ENCODE data around the gene RNU1-4.
"Not testable (repeated sequence)": the region's sequence is repeated elsewhere in the genome, so short reads cannot be mapped to it uniquely, and the experiment has no call there.

RNU1-4 gene

DNA sequence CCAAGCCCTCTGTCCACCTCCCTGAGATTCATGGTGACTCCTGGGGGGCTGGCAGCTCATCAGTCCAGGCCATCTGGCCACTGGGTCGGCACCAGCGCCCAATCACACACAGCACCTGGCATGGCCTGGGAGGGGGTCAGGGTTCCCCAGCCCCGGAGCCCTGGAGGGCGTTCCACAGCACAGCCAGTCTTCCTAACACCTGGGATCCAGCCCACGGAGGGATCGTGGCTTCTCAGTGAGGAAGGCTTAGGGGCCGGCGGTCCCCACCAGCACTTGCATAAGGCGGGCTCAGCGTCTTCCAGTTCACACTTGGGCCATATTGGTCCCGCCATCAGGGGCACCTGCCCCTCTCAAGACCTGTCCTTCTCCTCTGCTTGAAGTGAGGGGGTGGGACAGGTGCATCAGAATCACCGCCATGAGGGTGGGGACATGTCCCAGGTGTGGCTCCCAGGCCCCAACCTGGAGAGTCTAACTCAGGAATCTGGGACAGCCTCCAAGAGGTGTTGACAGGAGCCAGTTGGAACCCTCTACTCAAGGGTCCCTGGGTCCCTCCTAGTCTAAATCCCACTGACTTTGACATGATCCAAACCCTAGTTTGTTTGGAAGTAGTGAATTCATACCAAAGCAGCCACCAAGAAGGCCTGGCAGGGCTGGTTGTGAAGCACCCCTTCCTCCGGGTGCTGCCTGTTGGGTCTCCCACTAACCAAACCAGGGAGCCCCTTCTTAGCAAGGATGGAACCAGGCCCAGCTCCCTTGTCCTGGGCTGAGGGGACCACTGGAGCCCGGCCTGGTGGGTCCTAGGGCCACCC lies 22.0 kb upstream of the RNU1-4 start:
- H3K4me1 ChIP-seq (ENCODE audit: insufficient read depth, low read length); H3K9me3 ChIP-seq (ENCODE audit: control insufficient read depth, insufficient read depth, low read length); H3K9ac ChIP-seq (ENCODE audit: low read depth, low read length); H3K36me3 ChIP-seq (ENCODE audit: insufficient read depth, low read length): not testable (repeated sequence)

DNA sequence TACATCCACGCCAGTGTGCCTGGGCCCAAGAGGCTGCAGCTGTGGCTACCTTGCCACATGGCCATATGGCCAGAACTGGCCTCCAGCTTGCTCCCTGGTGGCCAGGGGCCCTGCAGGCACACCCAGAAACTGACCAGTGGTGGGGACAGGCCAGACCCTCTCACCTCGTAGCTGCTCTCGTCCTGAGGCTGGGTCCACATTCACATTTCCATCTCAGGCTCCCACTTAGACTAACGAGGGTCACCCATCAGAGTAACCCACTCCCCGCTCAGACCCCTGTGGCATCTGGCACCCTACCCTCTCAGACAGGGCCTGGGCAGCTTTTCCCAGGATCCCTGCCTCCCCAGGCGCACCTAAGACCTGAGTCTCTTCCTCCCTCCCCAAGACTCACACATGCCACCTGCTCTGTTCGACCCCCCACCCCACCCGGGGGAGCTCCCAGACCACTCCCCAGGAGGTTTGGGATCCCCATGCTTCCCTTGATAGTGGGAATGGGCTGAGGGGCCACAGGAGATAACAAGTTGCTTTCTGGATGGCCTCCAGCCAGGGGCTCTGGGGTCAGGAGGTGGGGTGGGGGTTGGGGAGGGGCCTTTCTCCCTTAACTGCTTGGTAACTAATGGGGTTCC lies 21.3 kb upstream of the RNU1-4 start:
- no peaks in the 10 kb centered on the region for H3K36me3 ChIP-seq (ENCODE audit: insufficient read depth, low read length)
- H3K9me3 ChIP-seq (ENCODE audit: control insufficient read depth, insufficient read depth, low read length): no peaks in the 10 kb centered on the region
- no peaks in the 10 kb centered on the region; the same call in 1 of the 2 replicates for H3K4me1 ChIP-seq (ENCODE audit: insufficient read depth, low read length)
- no peak overlapping the region for H3K9ac ChIP-seq (ENCODE audit: low read depth, low read length)

DNA sequence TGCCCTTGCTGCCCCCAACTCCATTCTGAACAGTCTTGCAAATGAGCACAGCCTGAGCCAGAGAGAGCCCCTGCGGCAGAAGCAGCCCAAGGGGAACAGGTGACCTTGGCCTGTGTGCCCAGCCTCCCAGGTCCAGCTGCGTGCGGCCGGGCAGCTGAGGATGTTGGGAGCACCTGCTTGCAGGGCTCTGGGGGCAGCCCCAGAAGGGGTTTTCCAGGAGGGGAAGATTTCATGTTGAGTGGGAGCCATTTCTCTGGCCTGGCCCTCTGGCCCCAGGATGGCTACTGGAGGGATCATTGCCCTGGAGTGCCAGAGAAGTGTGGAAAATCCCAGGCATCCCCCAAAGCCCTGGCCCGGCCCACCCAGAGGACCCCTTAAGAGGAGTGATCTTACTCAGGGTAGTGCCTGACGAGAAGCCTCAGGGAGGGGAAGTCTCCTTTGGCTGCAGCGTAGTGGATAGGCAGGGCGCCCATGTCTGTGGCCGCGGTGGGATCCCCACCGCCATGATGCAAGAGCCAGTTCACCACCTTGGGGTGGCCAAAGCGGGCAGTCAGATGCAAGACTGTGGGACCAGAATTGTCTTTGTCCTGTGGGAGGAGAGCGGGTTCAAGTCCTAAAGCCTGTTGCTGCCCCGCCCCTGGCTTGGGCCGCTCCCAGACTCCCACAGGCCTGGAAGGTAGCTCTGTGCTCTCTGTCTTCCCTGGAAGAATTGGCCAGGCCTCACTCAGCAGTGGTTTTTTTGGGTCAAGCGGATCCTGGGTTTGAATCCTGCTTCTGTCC lies 20.6 kb upstream of the RNU1-4 start:
- no peak overlapping the region for H3K9ac ChIP-seq (ENCODE audit: low read depth, low read length)
- H3K4me1 ChIP-seq (ENCODE audit: insufficient read depth, low read length): no peaks in the 10 kb centered on the region; the same call in 1 of the 2 replicates
- H3K36me3 ChIP-seq (ENCODE audit: insufficient read depth, low read length): no peaks in the 10 kb centered on the region
- no peaks in the 10 kb centered on the region for H3K9me3 ChIP-seq (ENCODE audit: control insufficient read depth, insufficient read depth, low read length)

DNA sequence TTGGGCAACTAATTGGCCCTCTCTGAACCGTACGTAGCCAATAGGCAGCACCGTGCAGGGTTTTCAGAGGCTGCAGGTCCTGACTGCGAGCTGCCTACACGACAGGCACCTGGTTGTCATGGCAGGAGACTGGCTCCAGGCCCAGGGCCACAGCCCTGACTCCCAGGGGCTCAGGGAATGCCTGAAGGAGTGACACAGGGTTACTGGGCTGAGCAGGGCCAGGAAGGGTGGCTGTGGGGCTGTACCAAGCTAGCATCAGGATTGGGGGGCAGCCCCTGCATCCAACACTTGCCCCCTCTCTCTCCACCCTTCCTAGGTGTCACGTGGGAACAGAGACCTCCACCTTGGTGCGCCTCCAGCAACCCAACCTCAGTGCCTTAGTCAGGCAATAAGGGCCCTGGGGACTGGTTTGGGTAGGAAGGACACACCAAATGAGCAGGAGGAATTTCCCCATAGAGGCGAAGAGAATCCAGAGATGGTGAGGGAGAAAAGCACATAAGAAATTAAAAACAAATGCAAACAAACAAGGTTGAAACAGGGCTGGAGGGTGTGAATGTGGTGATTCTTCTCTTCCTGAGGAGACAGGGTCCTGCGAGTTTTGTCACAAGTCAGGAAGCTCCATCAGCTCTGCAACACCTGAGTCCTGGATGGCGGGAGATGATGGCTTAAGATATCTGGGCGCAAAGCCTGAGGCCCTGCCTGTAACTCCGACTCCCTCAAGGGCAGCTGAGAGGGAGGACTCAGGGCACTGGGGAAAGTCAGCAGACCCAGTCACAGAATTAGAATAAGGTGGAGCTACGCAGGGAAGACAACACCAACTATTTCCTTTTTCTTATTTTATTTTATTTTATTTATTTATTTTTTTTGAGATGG lies 19.7 kb upstream of the RNU1-4 start:
- Histone ChIP-seq H3K9ac (ENCODE audit: low read depth, low read length) (no peak overlapping the region), H3K4me1 (ENCODE audit: insufficient read depth, low read length) (peaks cover 3% of the 10 kb centered on the region), H3K36me3 (ENCODE audit: insufficient read depth, low read length) (no peaks in the 10 kb centered on the region), H3K9me3 (ENCODE audit: control insufficient read depth, insufficient read depth, low read length) (no peaks in the 10 kb centered on the region)

DNA sequence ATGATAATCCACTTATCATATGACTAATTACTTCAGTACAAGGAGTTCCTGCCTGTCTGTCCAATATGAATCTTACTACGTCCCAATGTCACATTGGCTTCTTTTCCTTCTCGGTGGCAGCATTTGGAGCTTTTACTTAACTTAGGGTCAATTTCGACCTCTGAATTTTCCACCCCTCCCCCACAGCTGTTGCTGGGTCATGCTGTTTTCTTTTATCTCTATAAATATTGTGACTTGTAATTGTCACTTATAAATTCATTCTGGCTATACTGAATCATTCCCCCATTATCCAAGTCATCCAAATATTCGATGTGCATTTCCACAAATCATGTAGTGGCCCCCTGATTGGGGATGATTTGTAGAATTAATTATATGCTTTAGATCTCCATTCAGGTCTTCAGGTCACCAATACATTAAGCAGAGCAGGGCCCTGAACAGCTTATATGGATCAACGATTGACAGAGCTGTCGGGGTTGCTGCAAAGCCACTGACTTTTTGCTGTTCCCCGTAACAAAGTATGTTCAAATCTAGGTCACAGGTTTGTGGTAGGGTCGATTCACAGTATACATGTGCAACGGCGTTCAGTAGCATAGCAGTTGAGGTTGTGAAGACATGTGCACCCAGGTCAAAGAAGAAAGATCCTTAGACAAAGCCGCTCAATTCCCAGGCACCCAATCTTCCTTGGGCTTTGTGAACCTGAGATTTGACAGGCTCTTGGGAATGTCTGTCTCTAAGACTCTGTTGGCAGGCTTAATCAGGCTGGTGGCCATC lies 18.3 kb upstream of the RNU1-4 start:
- Histone ChIP-seq H3K9ac (ENCODE audit: low read depth, low read length) (no peak overlapping the region), H3K4me1 (ENCODE audit: insufficient read depth, low read length) (peaks cover 6% of the 10 kb centered on the region), H3K36me3 (ENCODE audit: insufficient read depth, low read length) (no peaks in the 10 kb centered on the region), H3K9me3 (ENCODE audit: control insufficient read depth, insufficient read depth, low read length) (no peaks in the 10 kb centered on the region)

DNA sequence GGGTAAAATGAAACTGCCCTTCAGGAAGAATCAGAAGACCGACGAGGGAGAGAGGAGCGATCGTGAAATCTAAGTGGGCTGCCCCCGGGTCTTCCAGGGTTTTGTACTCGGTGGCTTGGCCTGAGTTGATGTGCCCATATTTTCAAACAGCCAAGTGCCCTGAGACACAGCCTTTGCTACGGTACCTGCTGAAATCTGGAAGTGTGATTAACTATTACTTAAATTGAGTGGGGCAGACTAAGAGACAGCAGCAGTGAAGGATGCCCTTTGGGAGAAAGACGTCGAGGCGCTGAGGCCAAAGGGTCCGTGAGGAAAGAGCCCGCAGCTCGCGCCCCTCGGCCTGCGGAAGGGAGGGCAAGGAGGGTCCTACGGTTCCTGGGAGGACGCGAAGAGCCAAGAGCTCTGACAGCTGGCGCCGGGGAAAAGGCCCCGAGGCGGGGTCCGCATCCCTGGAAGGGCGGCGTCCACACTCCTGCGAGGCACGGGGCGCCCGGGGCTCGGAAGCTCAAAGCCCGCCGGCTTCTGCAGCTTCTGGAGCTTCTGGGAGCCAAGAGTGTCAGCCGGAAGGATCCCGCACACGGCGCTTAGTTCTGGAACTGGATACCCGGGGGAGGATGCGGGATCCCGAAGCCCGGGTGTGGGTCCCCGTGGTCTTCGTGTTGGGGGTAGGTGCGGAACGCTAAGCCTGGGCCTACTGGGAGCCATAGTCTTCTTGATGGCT lies 15.4 kb upstream of the RNU1-4 start:
- Histone ChIP-seq H3K9me3 (ENCODE audit: control insufficient read depth, insufficient read depth, low read length) (no peaks in the 10 kb centered on the region), H3K4me1 (ENCODE audit: insufficient read depth, low read length) (peaks cover 6% of the 10 kb centered on the region; the same call in 1 of the 2 replicates), H3K36me3 (ENCODE audit: insufficient read depth, low read length) (no peaks in the 10 kb centered on the region), H3K9ac (ENCODE audit: low read depth, low read length) (no peak overlapping the region)

DNA sequence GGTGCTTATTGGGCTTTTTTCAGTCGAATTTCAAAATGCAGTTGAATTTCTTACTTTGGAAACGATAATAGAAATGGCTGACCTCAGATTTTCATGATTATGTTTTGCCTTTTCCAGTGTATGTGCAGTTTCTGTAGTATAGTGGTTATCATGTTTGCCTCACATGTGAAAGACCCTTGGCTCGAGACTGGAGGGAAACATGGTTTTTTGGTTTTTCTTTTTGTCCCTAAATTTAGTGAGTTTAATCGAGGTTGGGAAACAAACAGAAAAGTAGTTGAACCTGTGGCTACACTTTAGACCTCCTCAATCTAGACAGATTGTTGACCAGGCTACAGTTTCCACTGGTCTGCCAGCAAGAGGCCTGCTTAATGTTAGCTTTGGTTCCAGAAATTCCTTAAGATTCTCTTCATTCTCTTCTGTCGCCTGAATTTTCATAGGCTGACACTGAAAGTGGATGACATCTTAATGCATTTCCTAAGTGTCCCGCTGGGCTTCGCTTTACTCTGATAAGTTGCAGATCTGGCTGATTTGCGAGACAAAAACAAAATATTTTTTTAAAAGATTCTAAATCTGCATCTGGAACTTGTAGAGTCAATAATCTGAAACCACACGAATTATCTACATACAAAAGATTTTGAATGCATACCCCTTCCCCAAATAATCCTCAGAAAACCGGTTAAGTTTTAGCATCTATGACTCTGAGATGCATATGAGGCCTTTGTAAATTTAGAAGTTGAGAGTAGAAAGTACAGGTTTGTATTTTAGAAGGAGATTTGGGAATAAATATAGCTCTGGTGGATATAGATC lies 14.7 kb upstream of the RNU1-4 start:
- not testable (repeated sequence) for H3K36me3 ChIP-seq (ENCODE audit: insufficient read depth, low read length); H3K9me3 ChIP-seq (ENCODE audit: control insufficient read depth, insufficient read depth, low read length); H3K9ac ChIP-seq (ENCODE audit: low read depth, low read length); H3K4me1 ChIP-seq (ENCODE audit: insufficient read depth, low read length)

DNA sequence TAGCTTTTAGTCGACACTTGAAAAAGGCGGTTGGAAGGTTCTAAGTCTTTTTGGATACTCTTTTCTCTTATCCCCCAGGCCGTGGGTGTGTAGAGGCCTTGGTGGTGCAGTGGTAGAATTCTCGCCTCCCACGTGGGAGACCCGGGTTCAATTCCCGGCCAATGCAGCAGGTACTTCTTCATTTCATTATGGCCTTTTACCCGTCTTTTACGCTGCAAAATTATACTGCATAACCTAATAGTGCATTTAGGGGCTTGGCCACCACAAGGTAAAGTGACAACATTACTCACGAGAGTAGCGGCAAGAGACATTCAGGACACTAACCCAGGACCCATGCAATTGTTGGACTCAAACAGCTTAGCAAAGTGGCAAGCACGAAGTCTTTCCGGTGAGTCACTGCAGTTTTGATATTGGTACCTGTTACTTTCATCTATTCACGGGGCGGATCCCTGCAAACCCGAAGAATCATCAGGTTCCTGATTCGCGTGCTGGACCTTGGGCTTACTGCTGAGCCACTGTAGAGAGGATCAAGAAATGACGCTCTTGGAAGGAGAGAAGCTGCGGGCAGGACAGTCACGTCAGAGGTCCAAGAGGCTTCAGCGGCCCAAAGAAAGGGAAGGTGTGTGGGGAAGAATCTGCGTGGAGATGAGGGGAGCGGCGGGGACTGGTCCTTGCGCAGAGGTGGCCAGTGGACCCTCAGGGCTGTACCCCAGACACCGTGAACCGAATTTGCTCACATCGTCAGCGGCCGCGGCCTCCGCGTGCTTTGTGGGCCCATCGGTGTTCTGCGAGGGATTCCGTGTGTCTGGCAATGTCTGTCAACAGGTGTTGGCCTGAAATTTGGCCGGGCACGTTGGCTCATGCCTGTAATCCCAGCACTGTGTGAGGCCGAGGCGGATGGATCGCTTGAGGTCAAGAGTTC lies 12.9 kb upstream of the RNU1-4 start:
- H3K9ac ChIP-seq (ENCODE audit: low read depth, low read length): no peak overlapping the region
- peaks cover 6% of the 10 kb centered on the region; the same call in 1 of the 2 replicates for H3K4me1 ChIP-seq (ENCODE audit: insufficient read depth, low read length)
- H3K9me3 ChIP-seq (ENCODE audit: control insufficient read depth, insufficient read depth, low read length): no peaks in the 10 kb centered on the region
- no peaks in the 10 kb centered on the region for H3K36me3 ChIP-seq (ENCODE audit: insufficient read depth, low read length)

DNA sequence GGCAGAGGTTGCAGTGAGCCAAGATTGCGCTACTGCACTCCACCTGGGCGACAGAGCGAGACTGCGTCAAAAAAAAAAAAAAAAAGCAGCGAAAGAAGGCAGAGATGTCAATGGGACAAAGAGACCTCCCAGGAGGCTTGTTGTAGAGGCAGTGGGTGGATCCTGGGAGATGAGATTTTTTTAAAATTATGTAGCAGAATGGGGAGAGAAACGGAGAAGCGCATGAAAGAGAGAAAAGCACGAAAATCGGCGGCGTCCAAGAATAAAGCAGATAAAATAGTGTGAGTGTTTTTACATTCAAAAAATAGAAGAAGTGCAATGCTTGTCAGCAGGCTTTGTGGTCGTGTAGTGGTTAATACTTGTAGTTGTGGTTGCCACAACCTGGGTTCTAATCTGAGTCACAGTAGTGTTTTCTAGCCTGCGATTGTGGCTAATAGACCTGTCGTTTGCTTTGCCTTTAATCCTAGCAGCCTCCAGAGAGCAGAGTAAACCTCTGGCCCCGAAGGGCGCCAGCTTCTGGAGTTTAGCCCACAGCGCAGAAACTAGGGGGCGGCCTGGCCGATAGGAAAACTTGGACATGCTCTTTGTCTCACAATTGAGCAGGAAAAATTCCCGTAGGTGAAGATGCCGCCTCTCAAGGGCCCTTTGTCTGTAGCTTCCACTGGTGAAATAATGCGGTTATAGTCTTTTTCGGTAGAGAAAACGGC lies 11.9 kb upstream of the RNU1-4 start:
- not testable (repeated sequence) for H3K9me3 ChIP-seq (ENCODE audit: control insufficient read depth, insufficient read depth, low read length)

DNA sequence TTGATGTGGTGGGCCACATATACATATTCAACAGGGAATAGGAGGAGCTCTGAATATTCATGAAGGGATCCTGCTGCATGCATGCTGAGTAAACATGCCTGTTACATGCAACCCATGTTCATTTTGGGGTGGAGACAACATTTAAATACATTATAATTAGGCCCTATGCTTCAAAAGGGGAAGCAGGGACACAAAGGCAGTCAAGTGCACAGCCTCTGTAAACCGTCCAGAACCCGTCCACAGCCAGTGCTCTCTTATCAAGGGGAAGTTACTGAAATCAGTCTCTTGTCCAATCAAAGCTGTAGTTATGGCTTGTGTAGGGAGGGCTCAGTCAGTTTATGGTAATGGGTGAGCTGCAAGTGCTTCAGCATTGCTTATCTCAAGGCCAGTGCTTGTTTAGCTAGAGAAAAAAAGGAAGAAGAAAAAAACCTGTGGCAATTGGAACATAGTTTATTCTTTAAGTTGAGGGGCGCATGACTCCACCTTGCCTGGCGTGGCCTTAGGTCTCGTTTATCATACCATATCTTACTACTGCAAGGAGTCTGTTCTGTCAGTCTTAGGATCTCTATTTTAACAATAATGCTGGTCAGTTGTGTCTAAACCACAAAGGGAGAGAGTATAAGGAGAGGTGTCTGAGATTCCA lies 7.9 kb upstream of the RNU1-4 start:
- H3K36me3 ChIP-seq (ENCODE audit: insufficient read depth, low read length); H3K4me1 ChIP-seq (ENCODE audit: insufficient read depth, low read length): not testable (repeated sequence)

More for the DNA sequence above, 11.9 kb upstream of the RNU1-4 start:
- not testable (repeated sequence) for H3K9ac ChIP-seq (ENCODE audit: low read depth, low read length); H3K36me3 ChIP-seq (ENCODE audit: insufficient read depth, low read length); H3K4me1 ChIP-seq (ENCODE audit: insufficient read depth, low read length)

DNA sequence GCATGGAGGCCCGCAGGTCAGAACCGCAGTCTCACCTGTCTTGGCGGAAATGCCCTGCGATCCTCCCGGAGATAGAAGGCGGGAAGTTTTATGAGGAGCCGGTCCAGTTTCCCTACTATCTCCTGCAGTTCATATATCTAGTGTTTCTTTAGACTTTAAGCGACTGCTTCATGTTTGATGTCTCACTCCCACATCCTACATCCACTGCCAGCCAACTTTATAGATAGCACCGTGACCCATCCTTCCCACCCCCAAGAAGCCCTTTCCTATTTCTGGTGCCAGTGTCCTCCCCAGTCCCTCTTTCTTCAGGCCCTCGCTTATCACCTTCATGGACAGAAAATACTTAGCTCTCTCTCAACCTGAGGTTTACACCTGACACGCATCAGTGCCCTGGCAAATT lies 914 bp downstream of the RNU1-4 start:
- not testable (repeated sequence) for H3K9me3 ChIP-seq (ENCODE audit: control insufficient read depth, insufficient read depth, low read length); H3K4me1 ChIP-seq (ENCODE audit: insufficient read depth, low read length); H3K36me3 ChIP-seq (ENCODE audit: insufficient read depth, low read length); H3K9ac ChIP-seq (ENCODE audit: low read depth, low read length)

More for the DNA sequence above, 7.9 kb upstream of the RNU1-4 start:
- H3K9ac ChIP-seq (ENCODE audit: low read depth, low read length); H3K9me3 ChIP-seq (ENCODE audit: control insufficient read depth, insufficient read depth, low read length): not testable (repeated sequence)

Data from ES-I3 (cell line).